RWPE2 (cell line): ENCODE results near the gene RAP1GDS1.

ENCODE experiments used
- ATAC-seq: fragments of 200-7000 bp; cut with Tn5 transposase; 3 replicates; pipeline ENCODE4 v1.9.1; 2021; ENCODE audit warnings: low read depth
- DNase-seq: peaks from one replicate; pipeline ENCODE4 v3.0.0-alpha.2; 2020; ENCODE audit warnings: low spot score
- H3K27ac ChIP-seq: fragments of 450-650 bp; 2 replicates; pipeline ENCODE4 v1.5.1; 2017; ENCODE audit warnings: mild to moderate bottlenecking; ENCODE audit not compliant: poor library complexity, severe bottlenecking
- H3K27me3 ChIP-seq: fragments of 250-450 bp; sonication (Bioruptor Pico); 2 replicates; pipeline ENCODE4 v1.5.1; 2021; ENCODE audit warnings: mild to moderate bottlenecking, moderate library complexity; ENCODE audit not compliant: insufficient read depth, poor library complexity, severe bottlenecking
- H3K36me3 ChIP-seq: fragments of 250-450 bp; sonication (Bioruptor Pico); 2 replicates; pipeline ENCODE4 v1.5.1; 2020; ENCODE audit warnings: low read depth, mild to moderate bottlenecking, moderate library complexity
- H3K4me1 ChIP-seq: fragments of 250-450 bp; sonication (Bioruptor Pico); 2 replicates; pipeline ENCODE4 v1.5.1; 2021; ENCODE audit warnings: mild to moderate bottlenecking, moderate library complexity; ENCODE audit not compliant: insufficient read depth, poor library complexity, severe bottlenecking
- H3K4me3 ChIP-seq: fragments of 250-450 bp; sonication (Bioruptor Pico); 2 replicates; pipeline ENCODE4 v1.5.1; 2021; ENCODE audit warnings: mild to moderate bottlenecking, moderate library complexity; ENCODE audit not compliant: severe bottlenecking
- H3K9me3 ChIP-seq: fragments of 250-450 bp; sonication (Bioruptor Pico); 2 replicates; pipeline ENCODE4 v1.5.1; 2021; ENCODE audit warnings: mild to moderate bottlenecking, moderate library complexity; ENCODE audit not compliant: severe bottlenecking
- TF ChIP-seq, protein P1 (sequence below): fragments of 450-650 bp; IDR thresholded peaks from one replicate; pipeline ENCODE4 v1.5.1; 2017; ENCODE audit warnings: mild to moderate bottlenecking, moderate library complexity; ENCODE audit not compliant: poor library complexity, severe bottlenecking

The RAP1GDS1 gene

DNA sequence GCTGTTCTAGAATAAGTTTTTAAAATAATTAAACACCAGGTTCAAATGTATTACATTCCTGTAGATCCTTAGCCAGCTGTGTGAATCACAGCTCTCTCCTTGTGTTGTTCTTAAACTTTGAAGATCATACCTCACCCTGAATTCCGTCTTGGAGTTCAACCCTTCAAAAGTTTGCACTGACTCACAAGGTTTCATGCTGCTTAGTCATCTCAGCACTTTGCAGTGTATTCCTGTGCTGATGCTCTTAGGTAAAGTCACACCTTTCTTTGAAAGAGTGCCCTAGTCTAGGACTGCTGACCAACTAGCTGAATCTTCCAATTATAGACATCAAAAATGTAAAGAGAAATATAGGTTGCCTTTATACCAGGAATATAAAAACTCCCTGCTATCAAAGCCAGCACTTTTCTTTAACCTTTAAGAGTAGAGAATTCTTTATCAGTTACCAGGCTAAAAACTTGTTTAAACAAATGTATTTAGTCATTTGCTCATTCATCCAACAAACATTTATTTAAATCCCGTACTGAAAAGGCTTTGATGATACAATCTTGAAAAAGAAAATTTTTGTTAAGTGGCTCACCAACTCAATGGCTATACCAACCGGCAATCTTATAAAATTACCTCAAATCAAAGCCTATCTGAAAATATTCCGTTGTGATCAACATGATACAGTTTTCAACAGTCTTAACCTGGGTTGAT is 169.7 kb downstream of the RAP1GDS1 start:
- Histone ChIP-seq H3K9me3 (no peaks in the 10 kb centered on the region), H3K4me1 (peaks cover 37% of the 10 kb centered on the region), H3K36me3 (peaks cover 12% of the 10 kb centered on the region), H3K27me3 (no peaks in the 10 kb centered on the region), H3K4me3 (no peak overlapping the region), H3K27ac (peak overlapping the region; percentile 95)
- ATAC-seq = peak; percentile 99
- no peak for DNase-seq
- TF ChIP-seq, protein P1, sequence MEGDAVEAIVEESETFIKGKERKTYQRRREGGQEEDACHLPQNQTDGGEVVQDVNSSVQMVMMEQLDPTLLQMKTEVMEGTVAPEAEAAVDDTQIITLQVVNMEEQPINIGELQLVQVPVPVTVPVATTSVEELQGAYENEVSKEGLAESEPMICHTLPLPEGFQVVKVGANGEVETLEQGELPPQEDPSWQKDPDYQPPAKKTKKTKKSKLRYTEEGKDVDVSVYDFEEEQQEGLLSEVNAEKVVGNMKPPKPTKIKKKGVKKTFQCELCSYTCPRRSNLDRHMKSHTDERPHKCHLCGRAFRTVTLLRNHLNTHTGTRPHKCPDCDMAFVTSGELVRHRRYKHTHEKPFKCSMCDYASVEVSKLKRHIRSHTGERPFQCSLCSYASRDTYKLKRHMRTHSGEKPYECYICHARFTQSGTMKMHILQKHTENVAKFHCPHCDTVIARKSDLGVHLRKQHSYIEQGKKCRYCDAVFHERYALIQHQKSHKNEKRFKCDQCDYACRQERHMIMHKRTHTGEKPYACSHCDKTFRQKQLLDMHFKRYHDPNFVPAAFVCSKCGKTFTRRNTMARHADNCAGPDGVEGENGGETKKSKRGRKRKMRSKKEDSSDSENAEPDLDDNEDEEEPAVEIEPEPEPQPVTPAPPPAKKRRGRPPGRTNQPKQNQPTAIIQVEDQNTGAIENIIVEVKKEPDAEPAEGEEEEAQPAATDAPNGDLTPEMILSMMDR = no peak

DNA sequence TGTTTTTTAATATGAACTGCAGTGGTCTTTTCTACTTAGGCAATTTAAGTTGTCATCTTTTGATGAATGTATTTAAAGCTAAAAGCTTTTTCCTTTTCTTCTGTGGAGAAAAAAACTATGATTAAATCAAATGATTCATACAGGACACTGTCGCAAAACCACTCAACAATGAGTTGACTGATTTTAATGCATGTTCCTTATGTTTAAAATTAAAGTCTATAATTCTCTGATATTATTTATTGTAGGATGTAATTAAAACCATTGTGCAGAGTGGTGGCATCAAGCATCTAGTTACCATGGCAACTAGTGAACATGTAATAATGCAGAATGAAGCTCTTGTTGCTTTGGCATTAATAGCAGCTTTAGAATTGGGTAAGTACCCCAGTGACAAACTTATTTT is 172.5 kb downstream of the RAP1GDS1 start:
- Histone ChIP-seq H3K4me3 (no peak overlapping the region), H3K9me3 (no peaks in the 10 kb centered on the region), H3K27ac (peak overlapping the region; percentile 95), H3K36me3 (peaks cover 28% of the 10 kb centered on the region), H3K4me1 (peaks cover 37% of the 10 kb centered on the region), H3K27me3 (no peaks in the 10 kb centered on the region)
- ATAC-seq (no peak), DNase-seq (no peak)
- TF ChIP-seq, protein P1 = no peak

DNA sequence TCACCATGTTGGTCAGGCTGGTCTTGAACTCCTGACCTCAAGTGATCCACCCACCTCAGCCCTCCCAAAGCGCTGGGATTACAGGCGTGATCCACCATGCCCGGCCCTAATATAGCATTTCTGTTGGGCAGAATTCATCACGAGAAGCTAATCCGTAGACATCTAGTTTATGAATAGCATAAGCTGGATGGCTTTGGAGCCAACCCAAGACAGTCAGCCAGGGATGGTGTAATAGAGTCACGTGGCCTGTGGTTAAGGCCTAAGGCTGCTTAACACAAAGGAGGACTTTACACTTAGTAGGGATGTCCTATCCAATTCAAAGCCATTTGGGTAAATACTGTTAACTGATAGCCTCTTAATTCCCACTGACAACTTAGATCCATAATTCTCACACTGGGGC is 173.6 kb downstream of the RAP1GDS1 start:
- Histone ChIP-seq H3K27me3 (no peaks in the 10 kb centered on the region), H3K4me3 (no peak overlapping the region), H3K27ac (no peak overlapping the region), H3K4me1 (peaks cover 31% of the 10 kb centered on the region), H3K9me3 (no peaks in the 10 kb centered on the region), H3K36me3 (peaks cover 31% of the 10 kb centered on the region)
- no peak for DNase-seq
- ATAC-seq = no peak
- TF ChIP-seq, protein P1 = no peak

DNA sequence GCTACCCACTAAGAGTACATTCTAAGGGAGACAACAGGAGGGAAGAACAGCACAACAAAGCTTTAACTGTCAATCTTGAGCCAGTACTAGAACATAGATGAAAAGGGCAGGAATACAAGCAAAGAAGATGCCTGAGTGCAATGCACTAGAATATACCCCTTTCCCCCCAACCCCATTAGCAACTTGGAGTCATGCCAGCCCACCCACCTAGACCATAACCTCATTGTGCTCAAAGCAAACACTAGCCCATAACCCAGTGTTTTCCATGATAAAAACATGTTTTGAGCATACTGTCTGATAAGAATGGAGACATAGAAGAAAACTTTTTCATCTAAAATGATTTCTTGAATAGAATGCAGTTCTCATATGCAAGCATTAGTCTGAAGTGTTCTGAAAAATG is 183.2 kb downstream of the RAP1GDS1 start:
- Histone ChIP-seq H3K27ac (peak overlapping the region; percentile 96), H3K36me3 (peaks cover 14% of the 10 kb centered on the region), H3K27me3 (no peaks in the 10 kb centered on the region), H3K9me3 (no peaks in the 10 kb centered on the region), H3K4me3 (no peak overlapping the region), H3K4me1 (peaks cover 31% of the 10 kb centered on the region)
- TF ChIP-seq, protein P1 = no peak
- no peak for ATAC-seq
- no peak for DNase-seq
